Lower leg skin (tissue), 4 donors: Measurements from ENCODE around the gene TEX26. TPM values are rescaled to one million over a fixed set of nuclear protein-coding genes. Genes with fewer than 3 reads are reported as not detected.

Experiments used
- DNase-seq, 2 donors: peaks; one replicate each; pipeline ENCODE4 v3.0.0-alpha.2; 2019; ENCODE audit warnings: low spot score in 2 of 2
- H3K4me3 ChIP-seq: fragments of 200-600 bp; sonication (generic); 2 replicates; pipeline ENCODE4 v1.5.1; 2017; ENCODE audit warnings: mild to moderate bottlenecking, low read depth; ENCODE audit not compliant: poor library complexity, severe bottlenecking
- POLR2A ChIP-seq, 2 donors: fragments of 450-650 bp; IDR thresholded peaks; one replicate each; pipeline ENCODE4 v1.6.1; 2016 to 2017; ENCODE audit warnings: antibody characterized with exemption in 2 of 2, mild to moderate bottlenecking in 1 of 2, moderate library complexity in 1 of 2
- WGBS, 2 donors: methylation state at CpG; one replicate each; pipeline ENCODE4 v1.1.5; 2018; 5-methylcytosine and 5-hydroxymethylcytosine counted together
- intact Hi-C: fragments of 100-400 bp; cut with DNase I; formaldehyde crosslinking; loops from one replicate; pipeline ENCODE4 v1.15.0; 2023; ENCODE audit warnings: low total_unique reads
- total RNA-seq, 4 donors: library from RNA; depleted of rRNA; stranded (reverse); fragments of >200 nt; gene quantifications; one replicate each; pipeline ENCODE4 v1.1.0, GENCODE V29; 2016
- TF ChIP-seq, protein P1 (sequence below), 3 donors: fragments of 450-650 bp; IDR thresholded peaks; one replicate each; pipeline ENCODE4 v1.5.1; 2016; ENCODE audit warnings: antibody characterized with exemption in 3 of 3, mild to moderate bottlenecking in 3 of 3, moderate library complexity in 2 of 3

TEX26 gene
- total RNA-seq, 4 donors from 2014 or later: not detected

DNA sequence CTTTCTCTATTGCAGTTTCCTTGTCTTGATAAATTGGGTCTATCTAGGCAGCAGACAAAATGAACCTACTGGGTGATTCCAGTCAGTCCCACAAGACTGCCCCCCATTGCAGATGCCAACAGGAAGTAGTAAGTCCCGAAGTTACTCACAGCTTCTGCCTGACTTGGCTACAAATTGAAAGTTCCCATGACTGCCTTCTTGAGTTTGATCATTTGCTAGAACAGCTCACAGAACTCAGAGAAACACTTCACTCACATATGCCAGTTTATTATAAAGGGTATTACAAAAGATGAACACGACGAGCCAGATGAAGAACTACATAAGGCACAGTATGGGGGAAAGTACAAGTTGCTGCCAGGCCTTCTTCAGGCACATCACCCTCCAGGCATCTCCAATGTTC lies 50.0 kb downstream of the TEX26 start:
- no peak for TF ChIP-seq POLR2A (IDR thresholded peaks at IDR 0.05)
- TF ChIP-seq, protein P1, sequence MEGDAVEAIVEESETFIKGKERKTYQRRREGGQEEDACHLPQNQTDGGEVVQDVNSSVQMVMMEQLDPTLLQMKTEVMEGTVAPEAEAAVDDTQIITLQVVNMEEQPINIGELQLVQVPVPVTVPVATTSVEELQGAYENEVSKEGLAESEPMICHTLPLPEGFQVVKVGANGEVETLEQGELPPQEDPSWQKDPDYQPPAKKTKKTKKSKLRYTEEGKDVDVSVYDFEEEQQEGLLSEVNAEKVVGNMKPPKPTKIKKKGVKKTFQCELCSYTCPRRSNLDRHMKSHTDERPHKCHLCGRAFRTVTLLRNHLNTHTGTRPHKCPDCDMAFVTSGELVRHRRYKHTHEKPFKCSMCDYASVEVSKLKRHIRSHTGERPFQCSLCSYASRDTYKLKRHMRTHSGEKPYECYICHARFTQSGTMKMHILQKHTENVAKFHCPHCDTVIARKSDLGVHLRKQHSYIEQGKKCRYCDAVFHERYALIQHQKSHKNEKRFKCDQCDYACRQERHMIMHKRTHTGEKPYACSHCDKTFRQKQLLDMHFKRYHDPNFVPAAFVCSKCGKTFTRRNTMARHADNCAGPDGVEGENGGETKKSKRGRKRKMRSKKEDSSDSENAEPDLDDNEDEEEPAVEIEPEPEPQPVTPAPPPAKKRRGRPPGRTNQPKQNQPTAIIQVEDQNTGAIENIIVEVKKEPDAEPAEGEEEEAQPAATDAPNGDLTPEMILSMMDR (IDR thresholded peaks at IDR 0.05): no peak
- intact Hi-C loops: no loop called here

DNA sequence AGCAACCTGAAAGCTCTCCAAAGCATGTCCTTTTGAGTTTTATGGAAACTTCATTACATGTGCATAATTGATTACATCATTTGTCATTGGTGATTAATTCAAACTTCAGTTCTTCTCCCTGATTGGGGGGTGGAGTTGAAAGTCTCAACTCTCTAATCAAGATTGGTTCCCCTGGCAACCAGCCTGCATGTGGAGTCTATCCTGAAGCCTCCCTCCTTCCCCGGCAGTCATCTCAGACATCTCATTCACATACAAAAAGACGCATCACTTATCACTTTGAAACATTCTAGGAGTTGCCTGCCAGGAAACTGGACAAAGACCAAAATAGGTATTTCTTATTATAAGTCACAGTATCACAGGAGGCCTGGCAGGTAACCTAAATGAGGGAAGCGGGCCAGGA lies 50.5 kb downstream of the TEX26 start:
- intact Hi-C loops: no loop called here
- no peak overlapping the region for H3K4me3 ChIP-seq
- DNase-seq: no peak
- TF ChIP-seq, protein P1 (IDR thresholded peaks at IDR 0.05): no peak
- no peak for TF ChIP-seq POLR2A (IDR thresholded peaks at IDR 0.05)
- 91 to 98% methylated on average over 3 of the region's 3 CpGs for WGBS, 2 donors

More for the DNA sequence above, 50.0 kb downstream of the TEX26 start:
- 40 to 58% methylated on average over 3 of the region's 3 CpGs for WGBS, 2 donors
- no peak overlapping the region for H3K4me3 ChIP-seq
- DNase-seq: no peak

DNA sequence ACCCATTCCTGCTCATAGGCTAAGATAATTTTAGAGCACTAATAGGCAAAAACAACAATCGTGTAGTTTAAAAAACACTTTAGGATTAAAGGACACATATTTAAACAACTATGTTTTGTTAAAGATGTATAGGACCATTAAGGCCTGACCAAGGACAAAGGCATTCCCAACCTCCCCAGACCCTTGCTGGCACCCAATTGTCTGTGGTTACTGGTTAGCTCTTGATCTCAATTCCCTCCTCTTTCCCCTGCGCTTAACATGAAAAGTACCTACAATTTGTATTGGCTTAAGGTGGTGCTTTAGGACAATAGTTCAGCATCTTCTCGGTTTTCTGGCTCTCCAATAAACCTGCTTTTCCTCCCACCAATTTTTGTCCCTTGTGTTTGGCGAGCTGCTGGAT lies 51.0 kb downstream of the TEX26 start:
- TF ChIP-seq, protein P1 (IDR thresholded peaks at IDR 0.05): no peak
- TF ChIP-seq POLR2A (IDR thresholded peaks at IDR 0.05): no peak
- 72 to 83% methylated on average over 4 of the region's 4 CpGs for WGBS, 2 donors
- H3K4me3 ChIP-seq: no peak overlapping the region
- DNase-seq: no peak
- intact Hi-C loops: no loop called here

DNA sequence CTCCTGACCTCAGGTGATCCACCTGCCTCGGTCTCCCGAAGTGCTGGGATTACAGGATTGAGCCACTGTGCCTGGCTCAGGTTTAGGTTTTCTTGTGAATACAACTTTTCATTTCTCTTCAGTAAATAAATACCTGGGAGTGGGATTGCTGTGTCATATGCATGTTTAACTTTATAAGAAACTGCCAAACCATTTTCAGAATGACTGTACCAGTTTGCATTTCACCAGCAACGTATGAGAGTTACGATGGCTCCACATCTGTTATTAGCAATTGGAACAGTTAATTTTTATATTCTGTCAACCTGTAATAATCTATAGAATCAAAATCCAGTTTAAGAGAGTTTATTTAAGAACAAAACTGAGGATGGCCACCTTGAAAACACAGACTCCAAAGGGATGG lies 52.2 kb downstream of the TEX26 start:
- 89 to 95% methylated on average over 4 of the region's 4 CpGs for WGBS, 2 donors
- TF ChIP-seq, protein P1 (IDR thresholded peaks at IDR 0.05): no peak
- no peak for TF ChIP-seq POLR2A (IDR thresholded peaks at IDR 0.05)
- no peak overlapping the region for H3K4me3 ChIP-seq
- DNase-seq: no peak
- intact Hi-C loops: no loop called here

DNA sequence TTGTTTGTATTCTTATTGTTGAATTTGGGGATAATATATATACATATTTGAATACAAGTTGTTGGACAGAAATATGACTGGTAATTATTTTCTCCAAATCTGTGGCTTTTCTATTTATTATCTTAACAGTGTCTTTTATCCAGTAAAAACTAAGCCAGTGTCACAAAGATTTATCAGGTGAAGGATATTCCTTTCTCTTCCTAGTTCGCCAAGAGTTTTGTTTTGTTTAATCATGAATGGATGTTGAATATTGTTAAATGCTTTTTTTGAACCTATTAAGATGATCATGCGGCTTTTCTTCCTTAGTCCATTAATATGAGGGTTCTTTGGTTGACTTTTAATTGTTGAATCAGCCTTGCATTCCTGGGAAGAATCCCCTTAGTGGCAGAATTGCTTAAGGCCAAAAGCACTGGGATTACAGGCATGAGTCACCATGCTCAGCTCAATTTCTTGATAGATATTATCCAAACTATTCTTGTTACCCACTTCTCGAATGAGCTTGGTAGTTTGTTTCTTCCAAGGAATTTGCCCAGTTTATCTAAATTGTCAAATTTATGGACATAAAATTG lies 53.3 kb downstream of the TEX26 start:
- no peak for DNase-seq
- WGBS, 2 donors: 81 to 84% methylated on average over 3 of the region's 3 CpGs
- H3K4me3 ChIP-seq: no peak overlapping the region
- TF ChIP-seq, protein P1 (IDR thresholded peaks at IDR 0.05): no peak
- TF ChIP-seq POLR2A (IDR thresholded peaks at IDR 0.05): no peak
- intact Hi-C loops: no loop called here

DNA sequence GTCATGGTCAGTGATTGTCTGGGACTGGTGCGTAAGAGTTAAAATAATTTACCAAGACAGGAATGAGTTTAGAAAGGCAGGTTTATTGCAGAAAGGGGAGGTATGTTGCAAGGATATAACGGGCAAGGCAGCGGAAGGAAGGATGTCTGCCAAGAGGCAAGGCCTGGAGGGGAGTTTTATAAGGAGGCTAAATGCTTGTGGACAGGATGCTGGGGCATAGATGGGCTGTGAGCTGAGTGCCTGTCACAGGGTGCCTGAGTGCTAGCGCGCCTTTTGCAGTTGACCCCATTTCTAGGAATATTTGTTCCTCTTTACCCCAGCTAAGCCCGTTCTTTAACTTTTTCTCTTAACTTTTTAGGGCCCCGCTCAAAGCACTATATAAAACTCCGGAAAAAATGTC lies 58.7 kb downstream of the TEX26 start:
- WGBS, 2 donors: 83 to 90% methylated on average over 8 of the region's 8 CpGs

More for the DNA sequence above, 58.7 kb downstream of the TEX26 start:
- no peak for DNase-seq
- intact Hi-C loops: no loop called here
- no peak overlapping the region for H3K4me3 ChIP-seq
- TF ChIP-seq, protein P1 (IDR thresholded peaks at IDR 0.05): no peak
- no peak for TF ChIP-seq POLR2A (IDR thresholded peaks at IDR 0.05)
